K562 (cell line): ENCODE measurements around the gene PON3. TPM values are rescaled to one million over a fixed set of nuclear protein-coding genes. Genes with fewer than 3 reads are reported as not detected.

Experiments used
- ATAC-seq: fragments of 200-7000 bp; cut with Tn5 transposase; 3 replicates; pipeline ENCODE4 v1.9.1; 2020; ENCODE audit warnings: moderate library complexity
- BruUV-seq: library from RNA; stranded (reverse); fragments of 400-500 nt; replicated peaks from 2 replicates; lab custom pipeline; 2021; lab: Mats Ljungman, UMichigan
- CTCF ChIA-PET: fragments of 300-600 bp; formaldehyde crosslinking; extraction: SDS; loops from one replicate; lab custom pipeline; 2021; ENCODE audit warnings: low intra/inter-chr PET ratio; lab: Yijun Ruan, JAX
- POLR2A ChIA-PET: fragments of 300-600, 350-650 bp; sonication (Branson Sonifier 250); formaldehyde crosslinking; extraction: SDS; loops from one replicate; lab custom pipeline; 2021; ENCODE audit warnings: antibody characterized with exemption, inconsistent platforms; lab: Yijun Ruan, JAX
- DNase-seq, 4 experiments: peaks; one replicate each; pipeline versions ENCODE4 v3.0.0 to v3.0.0-alpha.2; 2011 to 2018; ENCODE audit warnings: low spot score in 3 of 4, mixed read lengths in 3 of 4; ENCODE audit errors: extremely low read depth in 1 of 4
- FAIRE-seq: peaks from 2 replicates; lab custom pipeline; 2011; peaks lifted over from hg19 to GRCh38; lab: Jason Lieb, UNC
- H2AFZ ChIP-seq: 2 replicates; pipeline ENCODE4 v1.6.0; 2011; ENCODE audit warnings: low read depth, low read length, control low read depth, inconsistent platforms
- H3K27ac ChIP-seq: fragments of 200-600 bp; 3 replicates; pipeline ENCODE4 v1.8.0; 2011; ENCODE audit warnings: low read depth, mild to moderate bottlenecking, control low read depth, inconsistent platforms, low read length, moderate library complexity, mixed read lengths; ENCODE audit errors: extremely low read depth
- H3K27me3 ChIP-seq, 2 experiments: fragments of 300-600 bp in 1 of 2; 2 replicates in 1 of 2; 3 replicates in 1 of 2; pipeline versions ENCODE4 v1.6.0 to v1.8.0; 2011; ENCODE audit warnings: inconsistent platforms in 2 of 2, low read length in 2 of 2, mild to moderate bottlenecking in 1 of 2, mixed read lengths in 1 of 2, moderate library complexity in 1 of 2; ENCODE audit not compliant: control insufficient read depth in 2 of 2, insufficient read depth in 2 of 2
- H3K36me3 ChIP-seq: fragments of 300-600 bp; 3 replicates; pipeline ENCODE4 v1.8.0; 2011; ENCODE audit warnings: mild to moderate bottlenecking, low read length, inconsistent platforms; ENCODE audit not compliant: control insufficient read depth, insufficient read depth
- H3K4me1 ChIP-seq, 2 experiments: fragments of 200-600 bp in 1 of 2; replicated peaks in 1 of 2; 2 replicates in 1 of 2; 3 replicates in 1 of 2; pipeline versions ENCODE4 v1.5.1 to v1.8.0; 2011; ENCODE audit warnings: inconsistent platforms in 2 of 2, low read length in 2 of 2, mild to moderate bottlenecking in 1 of 2, mixed read lengths in 1 of 2, moderate library complexity in 1 of 2; ENCODE audit not compliant: control insufficient read depth in 2 of 2, insufficient read depth in 2 of 2
- H3K4me2 ChIP-seq: 2 replicates; pipeline ENCODE4 v1.6.1; 2011; ENCODE audit warnings: low read length, control low read depth, inconsistent platforms, mixed read lengths; ENCODE audit not compliant: insufficient read depth
- H3K4me3 ChIP-seq: fragments of 200-600 bp; sonication (generic), shearing (Covaris generic); 2 replicates; pipeline ENCODE4 v1.5.1; 2016; ENCODE audit warnings: control low read depth, inconsistent platforms
- H3K79me2 ChIP-seq: fragments of 200-600 bp; 3 replicates; pipeline ENCODE4 v1.8.0; 2011; ENCODE audit warnings: low read length, inconsistent platforms; ENCODE audit not compliant: control insufficient read depth, insufficient read depth
- H3K9ac ChIP-seq, 2 experiments: 2 replicates each; pipeline versions ENCODE4 v1.6.0 to v1.6.1; 2011; ENCODE audit warnings: low read depth in 2 of 2, low read length in 2 of 2, control low read depth in 1 of 2, inconsistent platforms in 1 of 2, mild to moderate bottlenecking in 1 of 2, mixed read lengths in 1 of 2; ENCODE audit not compliant: insufficient read depth in 1 of 2
- H3K9me1 ChIP-seq: one replicate; pipeline ENCODE4 v1.6.0; 2011; ENCODE audit warnings: inconsistent platforms, mild to moderate bottlenecking, low read length, moderate library complexity; ENCODE audit not compliant: control insufficient read depth, insufficient read depth
- H3K9me3 ChIP-seq: replicated peaks from 2 replicates; pipeline ENCODE4 v1.5.1; 2011; ENCODE audit warnings: low read depth, low read length, inconsistent platforms; ENCODE audit not compliant: control insufficient read depth, insufficient read depth
- H4K20me1 ChIP-seq: replicated peaks from 2 replicates; pipeline ENCODE4 v1.6.1; 2011; ENCODE audit warnings: low read length, inconsistent platforms, mixed read lengths; ENCODE audit not compliant: control insufficient read depth, insufficient read depth
- CHAMP1 ChIP-seq: fragments of 450-650 bp; IDR thresholded peaks from 2 replicates; pipeline ENCODE4 v1.6.1; 2016; ENCODE audit warnings: mild to moderate bottlenecking
- CREB3L1 ChIP-seq: fragments of 450-650 bp; IDR thresholded peaks from 2 replicates; pipeline ENCODE4 v1.6.1; 2014; ENCODE audit warnings: low read depth, mild to moderate bottlenecking, moderate library complexity, borderline replicate concordance
- DNMT1 ChIP-seq: fragments of 450-650 bp; IDR thresholded peaks from 2 replicates; pipeline ENCODE4 v1.6.1; 2016; ENCODE audit warnings: antibody characterized with exemption, mild to moderate bottlenecking
- E2F1 ChIP-seq: sonication (generic); formaldehyde crosslinking; IDR thresholded peaks from 2 replicates; pipeline ENCODE4 v1.8.1; 2023; ENCODE audit warnings: mild to moderate bottlenecking, missing genetic modification reagents, moderate library complexity
- E2F8 ChIP-seq: fragments of 450-650 bp; IDR thresholded peaks from 2 replicates; pipeline ENCODE4 v1.7.1; 2018; ENCODE audit warnings: mild to moderate bottlenecking, low read depth; ENCODE audit not compliant: partially characterized antibody
- ETV1 ChIP-seq: fragments of 450-650 bp; conservative IDR thresholded peaks from 2 replicates; pipeline ENCODE4 v1.6.1; 2016; ENCODE audit warnings: missing genetic modification characterization, control low read depth, low read depth, missing compliant biosample characterization
- PHF8 ChIP-seq: fragments of 200-600 bp; sonication (generic); IDR thresholded peaks from 2 replicates; pipeline ENCODE4 v1.6.1; 2012; ENCODE audit warnings: mixed run types, mild to moderate bottlenecking, inconsistent platforms, low read length, moderate library complexity, borderline replicate concordance
- SIX5 ChIP-seq, 2 experiments: IDR thresholded peaks; 2 replicates each; pipeline ENCODE4 v1.6.1; 2011; ENCODE audit warnings: low read length in 2 of 2, borderline replicate concordance in 1 of 2, low read depth in 1 of 2, mild to moderate bottlenecking in 1 of 2, moderate library complexity in 1 of 2; ENCODE audit not compliant: insufficient read depth in 1 of 2
- SMARCA5 ChIP-seq: fragments of 450-650 bp; IDR thresholded peaks from 2 replicates; pipeline ENCODE4 v1.6.1; 2016
- ZFP1 ChIP-seq: fragments of 450-650 bp; formaldehyde crosslinking; IDR thresholded peaks from 2 replicates; pipeline ENCODE4 v1.4.0; 2020; ENCODE audit warnings: mild to moderate bottlenecking, mixed read lengths
- ZNF444 ChIP-seq: fragments of 250-450 bp; sonication (Bioruptor Pico); IDR thresholded peaks from 2 replicates; pipeline ENCODE4 v1.4.0; 2020; ENCODE audit warnings: mild to moderate bottlenecking, moderate library complexity
- WGBS: fragments of 100-300 bp; shearing (Covaris generic); methylation state at CpG from one replicate; pipeline ENCODE4 v1.1.6; 2016; ENCODE audit warnings: low coverage, mixed read lengths; ENCODE audit not compliant: insufficient coverage; ENCODE audit errors: missing lambda C conversion rate; 5-methylcytosine and 5-hydroxymethylcytosine counted together
- in situ Hi-C: fragments of 300-500 bp; cut with MboI; formaldehyde crosslinking; loops from 4 replicates; pipeline ENCODE4 v1.15.0; 2018; ENCODE audit warnings: inconsistent platforms, mixed read lengths
- intact Hi-C: fragments of 100-400 bp; cut with micrococcal nuclease; formaldehyde crosslinking; loops from 2 replicates; pipeline ENCODE4 v1.14.2; 2022
- polyA plus RNA-seq, 8 experiments: library from polyadenylated mRNA; depleted of rRNA in 4 of 8; stranded (reverse) in 5 of 8; unstranded in 3 of 8; fragments of >200 nt; fragmentation: Nextera tagmentation in 2 of 8; fragmentation: Illumina TruSeq in 1 of 8; extraction: Ambion mirVana in 2 of 8; extraction: Trizol in 1 of 8; gene quantifications; 2 replicates each; pipeline versions ENCODE4 v1.2.1 to v1.2.3, GENCODE V29; 2011 to 2014; ENCODE audit warnings: inconsistent platforms in 1 of 8, missing spikeins in 1 of 8
- total RNA-seq, 7 experiments: library from RNA; depleted of rRNA in 6 of 7; stranded (reverse); fragments of >200 nt in 6 of 7; fragmentation: Illumina TruSeq in 2 of 7; extraction: Trizol in 2 of 7; gene quantifications; 2 replicates each; pipeline versions ENCODE4 v1.2.1 to v1.2.3, GENCODE V29; 2011 to 2021; ENCODE audit warnings: low replicate concordance in 1 of 7

PON3 gene
- total and polyA plus RNA-seq, 9 of the 15 experiments (the other 6 are each of a cell fraction or from before 2014, with no cell fraction given), result 0.15 to 0.38 (median 0.18) TPM; not detected in 6

- H3K9me3 ChIP-seq, result no peaks in the 10 kb centered on the region
- BruUV-seq, result no TSS peak
- H3K4me2 ChIP-seq, result no peak overlapping the region
- DNase-seq (no peak), ATAC-seq (no peak), FAIRE-seq (no peak)
- no peak overlapping the region for H3K27ac ChIP-seq
- WGBS, result 79% methylated on average over 4 of the region's 4 CpGs
- no peaks in the 10 kb centered on the region for H4K20me1 ChIP-seq
- POLR2A ChIA-PET, result no interaction called here
- H3K79me2 ChIP-seq, result no peaks in the 10 kb centered on the region
- intact Hi-C loops (no loop called here), in situ Hi-C loops (no loop called here)
- H3K4me3 ChIP-seq, result no peak overlapping the region
- H3K36me3 ChIP-seq, result peaks cover 22% of the 10 kb centered on the region; the same call in 2 of the 3 replicates
- H3K4me1 ChIP-seq, result no peaks in the 10 kb centered on the region
- H3K27me3 ChIP-seq, result no peaks in the 10 kb centered on the region
- no peak overlapping the region for H3K9ac ChIP-seq
- CTCF ChIA-PET, result no interaction called here
- H2AFZ ChIP-seq, result no peak overlapping the region
- H3K9me1 ChIP-seq, result no peaks in the 10 kb centered on the region
- no peak for TF ChIP-seq SMARCA5
- no peak for TF ChIP-seq SIX5 (IDR thresholded peaks at IDR 0.05; ENCODE audit: borderline replicate concordance in 1 of 2, insufficient read depth in 1 of 2, low read depth in 1 of 2, low read length in 2 of 2)
- no peak for TF ChIP-seq ZFP1 (CRISPR knock-in tag)
- no peak for TF ChIP-seq ZNF444 (CRISPR knock-in tag)
- TF ChIP-seq DNMT1, result no peak
- no peak for TF ChIP-seq ETV1 (tag)
- TF ChIP-seq PHF8, result no peak
- TF ChIP-seq CREB3L1, result no peak
- TF ChIP-seq E2F8, result no peak
- no peak for TF ChIP-seq E2F1
- no peak for TF ChIP-seq CHAMP1
These were observed 15.9 kb upstream of the PON3 start for GRCh38 chr7:95412075-95412474.
